PFSK-1 (cell line): ENCODE data around the gene YBX2.

Source experiments
- FOXP2 ChIP-seq: optimal IDR thresholded peaks from 2 replicates; pipeline ENCODE3; 2011; ENCODE audit warnings: borderline replicate concordance, control low read depth, inconsistent platforms; ENCODE audit not compliant: insufficient read depth; ENCODE audit errors: extremely low read length, extremely low read depth
- POLR2AphosphoS5 ChIP-seq: IDR thresholded peaks from 2 replicates; pipeline ENCODE4 v1.6.1; 2012; ENCODE audit warnings: low read depth, mild to moderate bottlenecking, control low read depth, low read length, moderate library complexity
- REST ChIP-seq, 2 experiments: IDR thresholded peaks; 2 replicates each; pipeline versions ENCODE4 v1.6.1 to v1.8.0; 2011 to 2012; ENCODE audit warnings: low read depth in 2 of 2, low read length in 2 of 2, control low read depth in 1 of 2, inconsistent platforms in 1 of 2, mild to moderate bottlenecking in 1 of 2, moderate library complexity in 1 of 2; ENCODE audit not compliant: insufficient read depth in 1 of 2
- SIN3A ChIP-seq: IDR thresholded peaks from 2 replicates; pipeline ENCODE4 v1.6.1; 2012; ENCODE audit warnings: mild to moderate bottlenecking, low read length, moderate library complexity, borderline replicate concordance; ENCODE audit not compliant: insufficient read depth
- TAF1 ChIP-seq: IDR thresholded peaks from 2 replicates; pipeline ENCODE4 v1.6.1; 2012; ENCODE audit warnings: low read length, control low read depth, borderline replicate concordance; ENCODE audit not compliant: insufficient read depth

YBX2 gene

GRCh38 chr17:7262935-7263800 is 31.3 kb downstream of the YBX2 start:
- TF ChIP-seq POLR2AphosphoS5 (no peak; the same call in 1 of the 2 replicates), REST (IDR thresholded peaks at IDR 0.05; ENCODE audit: insufficient read depth in 1 of 2, low read depth in 2 of 2, low read length in 2 of 2) (no peak), FOXP2 (peak; percentile 12), TAF1 (peak; percentile 44; the same call in 1 of the 2 replicates), SIN3A (0 out of 2 replicates have a peak, but pooled peaks have one; percentile 60)

- TF ChIP-seq TAF1 (no peak), FOXP2 (no peak)
Observed at GRCh38 chr17:7262192-7262934, 32.1 kb downstream of the YBX2 start, which contains the start of gene CLDN7. TSS of gene CLDN7 (minus strand) at chr17:7262478. CDS start at chr17:7262043, 435 bp downstream.

- no peak for TF ChIP-seq TAF1
- no peak for TF ChIP-seq REST (IDR thresholded peaks at IDR 0.05; ENCODE audit: insufficient read depth in 1 of 2, low read depth in 2 of 2, low read length in 2 of 2)
- no peak for TF ChIP-seq SIN3A
- no peak for TF ChIP-seq POLR2AphosphoS5
- TF ChIP-seq FOXP2: no peak
Observed at GRCh38 chr17:7261379-7262191, 32.9 kb downstream of the YBX2 start.

GRCh38 chr17:7260651-7261378 is 33.6 kb downstream of the YBX2 start:
- no peak for TF ChIP-seq TAF1
- no peak for TF ChIP-seq SIN3A
- no peak for TF ChIP-seq FOXP2
- no peak for TF ChIP-seq POLR2AphosphoS5
- TF ChIP-seq REST (IDR thresholded peaks at IDR 0.05; ENCODE audit: insufficient read depth in 1 of 2, low read depth in 2 of 2, low read length in 2 of 2): no peak

- TF ChIP-seq TAF1: no peak
- no peak for TF ChIP-seq SIN3A
Observed at GRCh38 chr17:7260151-7260550, 34.3 kb downstream of the YBX2 start.
